Thyroid gland (tissue), 4 donors: ENCODE data around the gene PTPA.

Experiments
- POLR2A ChIP-seq, 2 donors: fragments of 450-650 bp; IDR thresholded peaks; one replicate each; pipeline ENCODE4 v1.6.1; 2017; ENCODE audit warnings: antibody characterized with exemption in 2 of 2, mild to moderate bottlenecking in 2 of 2, moderate library complexity in 1 of 2
- TF ChIP-seq, protein P1 (sequence below), 6 experiments: fragments of 200-600 bp in 3 of 6; fragments of 450-650 bp in 3 of 6; sonication (generic) in 3 of 6; IDR thresholded peaks; one replicate each; pipeline ENCODE4 v1.5.1; 2016 to 2019; ENCODE audit warnings: antibody characterized with exemption in 6 of 6, mild to moderate bottlenecking in 2 of 6, inconsistent platforms in 1 of 6, moderate library complexity in 1 of 6

DNA sequence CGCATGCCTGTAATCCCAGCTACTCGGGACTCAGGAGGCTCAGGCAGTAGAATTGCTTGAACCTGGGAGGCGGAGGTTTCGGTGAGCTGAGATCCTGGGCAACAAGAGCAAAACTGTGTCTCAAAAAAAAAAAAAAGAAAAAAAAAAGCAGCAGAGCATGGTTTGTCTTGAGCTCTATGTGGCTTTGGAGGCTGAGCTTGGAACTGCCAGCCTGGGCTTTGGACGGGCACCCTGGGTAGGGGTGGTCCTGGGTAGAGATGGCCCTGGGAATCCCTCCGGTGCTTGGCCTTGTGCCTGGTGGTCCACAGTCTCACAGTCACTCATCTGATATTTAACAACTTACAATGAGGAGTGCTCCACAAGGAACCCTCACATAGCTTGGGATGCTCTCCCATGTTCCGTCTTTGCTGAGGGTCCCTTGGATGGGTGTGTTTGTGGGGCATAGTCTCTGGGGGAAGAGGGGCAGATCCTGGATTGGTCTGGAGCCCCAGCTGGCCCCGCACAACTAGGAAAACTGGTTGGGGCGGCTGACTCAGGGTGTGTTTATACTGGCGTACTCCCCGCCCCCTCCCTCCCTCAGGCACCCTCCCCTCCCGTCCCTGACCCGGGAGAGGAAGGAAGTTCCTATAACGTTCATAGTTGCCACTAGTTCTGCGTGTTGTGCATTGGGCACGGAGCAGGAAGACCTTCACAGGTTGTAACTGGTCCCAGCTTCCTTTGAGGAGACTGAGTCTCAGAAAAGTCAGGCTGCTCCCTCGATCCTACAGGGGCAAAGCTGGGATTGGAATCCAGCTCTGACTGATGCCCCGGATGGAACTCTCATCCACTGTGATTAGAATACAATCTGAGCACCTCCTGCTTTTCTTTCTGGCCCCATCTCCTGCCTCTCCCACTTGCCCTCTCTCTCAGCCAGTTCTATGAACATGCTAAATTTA lies 55.7 kb downstream of the PTPA start:
- TF ChIP-seq, protein P1, sequence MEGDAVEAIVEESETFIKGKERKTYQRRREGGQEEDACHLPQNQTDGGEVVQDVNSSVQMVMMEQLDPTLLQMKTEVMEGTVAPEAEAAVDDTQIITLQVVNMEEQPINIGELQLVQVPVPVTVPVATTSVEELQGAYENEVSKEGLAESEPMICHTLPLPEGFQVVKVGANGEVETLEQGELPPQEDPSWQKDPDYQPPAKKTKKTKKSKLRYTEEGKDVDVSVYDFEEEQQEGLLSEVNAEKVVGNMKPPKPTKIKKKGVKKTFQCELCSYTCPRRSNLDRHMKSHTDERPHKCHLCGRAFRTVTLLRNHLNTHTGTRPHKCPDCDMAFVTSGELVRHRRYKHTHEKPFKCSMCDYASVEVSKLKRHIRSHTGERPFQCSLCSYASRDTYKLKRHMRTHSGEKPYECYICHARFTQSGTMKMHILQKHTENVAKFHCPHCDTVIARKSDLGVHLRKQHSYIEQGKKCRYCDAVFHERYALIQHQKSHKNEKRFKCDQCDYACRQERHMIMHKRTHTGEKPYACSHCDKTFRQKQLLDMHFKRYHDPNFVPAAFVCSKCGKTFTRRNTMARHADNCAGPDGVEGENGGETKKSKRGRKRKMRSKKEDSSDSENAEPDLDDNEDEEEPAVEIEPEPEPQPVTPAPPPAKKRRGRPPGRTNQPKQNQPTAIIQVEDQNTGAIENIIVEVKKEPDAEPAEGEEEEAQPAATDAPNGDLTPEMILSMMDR (IDR thresholded peaks at IDR 0.05), result no peak
- TF ChIP-seq POLR2A (IDR thresholded peaks at IDR 0.05), result peak; percentile 8 to 61
